Heart left ventricle (tissue), 13 donors: ENCODE data around the gene DHX36.

Experiments used
- CTCF ChIP-seq, 12 donors: fragments of 200-600 bp; sonication (generic) in 4 of 12; IDR thresholded peaks; one replicate each; pipeline versions ENCODE4 v1.5.0 to v1.8.0; 2018 to 2022; ENCODE audit warnings: antibody characterized with exemption in 12 of 12, mild to moderate bottlenecking in 5 of 12
- POLR2A ChIP-seq, 2 donors: fragments of 450-650 bp; IDR thresholded peaks; one replicate each; pipeline ENCODE4 v1.6.1; 2017; ENCODE audit warnings: antibody characterized with exemption in 2 of 2, mild to moderate bottlenecking in 2 of 2, moderate library complexity in 2 of 2
- donor health status: ischemic (EF 13 %, LVEDD 7.1; RV severe dilation, severe dysfunction).
- donor health status: DM: no; HTN: yes; CAD: no.
- donor health status: DM: no; HTN: no; CAD: no.
- donor health status: ischemic (EF 25% LVEDD 6.9; RV normal size, moderate dysfunction).
- donor health status: ischemic (EF 25% LVEDD 5.7; RV mildly dilated, moderate dysfunction).
- donor health status: ischemic (EF 35%, LVEDD 5.7; RV mildly dilated, moderate dysfunction).
- donor health status: nonischemic (EF 11% LVEDD 7.7; RV severe dilation, severe dysfunction).
- donor health status: DM: yes; HTN: yes; CAD: no.
- donor health status: PGD.
- donor health status: ischemic (EF 29% LVEDD 5.4; RV normal size, mild dysfunction).
- donor health status: nonischemic (EF 23%, LVEDD 6.1; RV moderate dilation, normal function).

GRCh38 chr3:154310840-154311239, 13.4 kb downstream of the DHX36 start:
- TF ChIP-seq CTCF (IDR thresholded peaks at IDR 0.05) = no peak
- TF ChIP-seq POLR2A (IDR thresholded peaks at IDR 0.05) = no peak
